Heart left ventricle (tissue), 13 donors: Measurements from ENCODE around the gene ATP6V1B1.
"Not testable (repeated sequence)": the region's sequence is repeated elsewhere in the genome, so short reads cannot be mapped to it uniquely, and the experiment has no call there.

ENCODE experiments used
- CTCF ChIP-seq, 12 donors: fragments of 200-600 bp; sonication (generic) in 4 of 12; IDR thresholded peaks; one replicate each; pipeline versions ENCODE4 v1.5.0 to v1.8.0; 2018 to 2022; ENCODE audit warnings: antibody characterized with exemption in 12 of 12, mild to moderate bottlenecking in 5 of 12
- POLR2A ChIP-seq, 2 donors: fragments of 450-650 bp; IDR thresholded peaks; one replicate each; pipeline ENCODE4 v1.6.1; 2017; ENCODE audit warnings: antibody characterized with exemption in 2 of 2, mild to moderate bottlenecking in 2 of 2, moderate library complexity in 2 of 2
- donor health status: ischemic (EF 13 %, LVEDD 7.1; RV severe dilation, severe dysfunction).
- donor health status: DM: no; HTN: yes; CAD: no.
- donor health status: DM: no; HTN: no; CAD: no.
- donor health status: ischemic (EF 25% LVEDD 6.9; RV normal size, moderate dysfunction).
- donor health status: ischemic (EF 25% LVEDD 5.7; RV mildly dilated, moderate dysfunction).
- donor health status: ischemic (EF 35%, LVEDD 5.7; RV mildly dilated, moderate dysfunction).
- donor health status: nonischemic (EF 11% LVEDD 7.7; RV severe dilation, severe dysfunction).
- donor health status: DM: yes; HTN: yes; CAD: no.
- donor health status: PGD.
- donor health status: ischemic (EF 29% LVEDD 5.4; RV normal size, mild dysfunction).
- donor health status: nonischemic (EF 23%, LVEDD 6.1; RV moderate dilation, normal function).

GRCh38 chr2:71011786-71012185 lies 76.1 kb downstream of the ATP6V1B1 start:
- TF ChIP-seq CTCF, POLR2A (IDR thresholded peaks at IDR 0.05): not testable (repeated sequence)
